ENCODE measurements around the gene CCL24. TPM values are rescaled to one million over a fixed set of nuclear protein-coding genes. Genes with fewer than 3 reads are reported as not detected.

CCL24 gene
- total RNA-seq, 1 donor from 2014 or later = 4.1 TPM

DNA sequence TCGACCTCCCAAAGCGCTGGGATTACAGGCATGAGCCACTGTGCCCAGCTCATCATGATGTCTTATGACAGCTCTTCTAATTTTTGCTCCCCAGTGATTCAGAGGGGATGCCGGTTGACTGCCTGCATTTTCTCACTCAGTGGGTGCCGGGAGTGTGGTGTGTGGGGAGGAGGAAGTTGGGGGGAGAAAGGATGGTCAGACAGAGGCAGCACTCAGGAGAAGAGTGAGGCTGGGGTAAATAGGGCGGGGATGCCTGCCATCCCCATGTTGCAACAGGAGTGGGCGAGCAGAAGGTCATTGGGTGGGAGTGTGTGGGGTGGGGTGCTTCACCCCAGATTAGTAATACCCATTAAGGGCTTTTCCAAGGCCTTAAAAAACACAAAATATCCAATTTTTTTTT, 3.5 kb upstream of the CCL24 start:
- intact Hi-C loops (cut with DNase I) = no loop called here
- H3K9me3 ChIP-seq = no peaks in the 10 kb centered on the region
- ATAC-seq (peak in 1 of 2 donors; percentile 29), DNase-seq (no peak)
- no peak overlapping the region for H3K4me3 ChIP-seq
- H3K36me3 ChIP-seq = no peaks in the 10 kb centered on the region
- no peaks in the 10 kb centered on the region for H3K27me3 ChIP-seq (ENCODE audit: low read depth)
- TF ChIP-seq, protein P1, sequence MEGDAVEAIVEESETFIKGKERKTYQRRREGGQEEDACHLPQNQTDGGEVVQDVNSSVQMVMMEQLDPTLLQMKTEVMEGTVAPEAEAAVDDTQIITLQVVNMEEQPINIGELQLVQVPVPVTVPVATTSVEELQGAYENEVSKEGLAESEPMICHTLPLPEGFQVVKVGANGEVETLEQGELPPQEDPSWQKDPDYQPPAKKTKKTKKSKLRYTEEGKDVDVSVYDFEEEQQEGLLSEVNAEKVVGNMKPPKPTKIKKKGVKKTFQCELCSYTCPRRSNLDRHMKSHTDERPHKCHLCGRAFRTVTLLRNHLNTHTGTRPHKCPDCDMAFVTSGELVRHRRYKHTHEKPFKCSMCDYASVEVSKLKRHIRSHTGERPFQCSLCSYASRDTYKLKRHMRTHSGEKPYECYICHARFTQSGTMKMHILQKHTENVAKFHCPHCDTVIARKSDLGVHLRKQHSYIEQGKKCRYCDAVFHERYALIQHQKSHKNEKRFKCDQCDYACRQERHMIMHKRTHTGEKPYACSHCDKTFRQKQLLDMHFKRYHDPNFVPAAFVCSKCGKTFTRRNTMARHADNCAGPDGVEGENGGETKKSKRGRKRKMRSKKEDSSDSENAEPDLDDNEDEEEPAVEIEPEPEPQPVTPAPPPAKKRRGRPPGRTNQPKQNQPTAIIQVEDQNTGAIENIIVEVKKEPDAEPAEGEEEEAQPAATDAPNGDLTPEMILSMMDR (IDR thresholded peaks at IDR 0.05) = no peak
- H3K27ac ChIP-seq = no peak overlapping the region
- no peaks in the 10 kb centered on the region for H3K4me1 ChIP-seq

DNA sequence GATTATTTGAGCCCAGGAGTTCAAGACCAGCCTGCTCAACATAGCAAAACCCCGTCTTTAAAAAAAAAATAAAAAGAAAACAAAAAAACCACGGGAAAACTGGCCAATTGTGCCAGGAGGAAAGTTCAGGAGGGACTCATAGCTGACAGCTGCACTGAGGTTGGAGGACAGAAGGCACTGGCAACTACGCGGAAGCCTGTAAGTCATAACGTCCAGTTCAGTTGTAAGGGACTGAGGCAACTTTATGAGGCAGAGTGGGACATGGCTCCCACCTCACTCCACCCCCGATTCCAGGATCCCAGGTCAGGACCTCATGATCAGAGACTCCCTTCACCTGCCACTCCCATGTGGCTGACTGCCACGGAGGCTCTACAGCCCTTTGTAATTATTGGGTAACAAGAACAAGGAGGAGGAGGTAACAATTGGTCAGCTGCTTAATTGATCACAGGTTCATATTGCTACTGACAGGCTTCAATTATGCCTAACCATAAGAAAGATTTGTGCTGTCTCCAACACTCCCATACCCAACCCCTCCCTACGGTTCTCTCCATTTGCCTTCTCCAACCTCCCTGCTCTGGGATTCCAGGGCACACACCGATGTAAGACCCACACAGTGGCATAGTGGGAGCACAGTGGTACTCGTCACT, 1.9 kb upstream of the CCL24 start:
- Histone ChIP-seq H3K4me1 (no peaks in the 10 kb centered on the region), H3K36me3 (no peaks in the 10 kb centered on the region), H3K9me3 (no peaks in the 10 kb centered on the region), H3K27me3 (ENCODE audit: low read depth) (no peaks in the 10 kb centered on the region), H3K4me3 (no peak overlapping the region), H3K27ac (no peak overlapping the region)
- ATAC-seq (no peak), DNase-seq (no peak)
- TF ChIP-seq, protein P1 (IDR thresholded peaks at IDR 0.05) = no peak
- intact Hi-C loops (cut with DNase I) = no loop called here

DNA sequence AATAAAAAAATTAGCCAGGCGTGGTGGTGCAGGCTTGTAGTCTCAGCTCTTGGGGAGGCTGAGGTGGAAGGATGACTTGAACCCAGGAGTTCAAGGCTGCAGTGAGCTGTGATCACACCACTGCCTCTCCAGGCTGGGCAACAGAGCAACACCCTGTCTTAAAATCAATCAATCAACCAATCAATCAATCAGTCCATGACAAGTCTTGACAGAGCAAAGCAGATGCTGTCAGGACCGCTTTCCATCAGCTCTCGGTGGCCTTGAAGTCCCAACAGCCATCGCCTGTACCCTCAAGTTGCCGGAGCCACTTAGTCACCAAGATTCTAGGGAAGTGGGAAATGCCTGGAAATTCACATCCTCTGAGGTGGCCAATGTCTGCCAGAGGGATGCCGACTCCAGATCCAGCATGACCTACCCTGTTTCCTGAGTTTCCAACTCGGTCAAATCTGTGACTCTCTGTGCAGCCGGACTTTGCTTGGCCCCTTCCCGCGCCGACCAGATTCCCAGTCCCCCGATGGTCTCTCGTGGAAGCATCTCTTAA, 871 bp upstream of the CCL24 start:
- TF ChIP-seq, protein P1 (IDR thresholded peaks at IDR 0.05) = no peak
- Histone ChIP-seq H3K27ac (no peak overlapping the region), H3K36me3 (no peaks in the 10 kb centered on the region), H3K4me3 (no peak overlapping the region), H3K4me1 (no peaks in the 10 kb centered on the region), H3K9me3 (no peaks in the 10 kb centered on the region), H3K27me3 (ENCODE audit: low read depth) (no peaks in the 10 kb centered on the region)
- intact Hi-C loops (cut with DNase I) = no loop called here
- DNase-seq = no peak
- ATAC-seq = no peak

DNA sequence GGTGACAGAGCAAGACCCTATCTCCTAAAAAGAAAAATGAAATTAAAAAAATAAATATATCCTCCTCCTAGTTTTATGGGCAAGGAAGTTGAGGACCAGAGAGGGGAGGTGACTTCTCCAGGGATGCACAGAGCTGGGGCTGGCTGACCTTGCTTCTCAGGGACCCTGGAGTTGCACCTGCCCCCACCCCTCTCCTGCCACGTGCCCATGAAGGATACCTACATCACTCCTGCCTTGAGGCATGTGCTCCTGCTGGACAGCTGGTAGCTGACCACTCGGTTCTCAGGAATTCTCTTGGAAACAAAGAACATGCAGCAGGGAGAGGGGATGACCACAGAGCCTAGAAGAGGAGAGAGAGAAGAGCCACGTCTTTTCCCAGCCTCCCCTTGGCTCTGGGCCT, 522 bp downstream of the CCL24 start:
- Histone ChIP-seq H3K27ac (no peak overlapping the region), H3K27me3 (ENCODE audit: low read depth) (no peaks in the 10 kb centered on the region), H3K4me3 (no peak overlapping the region), H3K9me3 (no peaks in the 10 kb centered on the region), H3K36me3 (no peaks in the 10 kb centered on the region), H3K4me1 (no peaks in the 10 kb centered on the region)
- TF ChIP-seq, protein P1 (IDR thresholded peaks at IDR 0.05) = no peak
- DNase-seq (no peak), ATAC-seq (no peak)
- intact Hi-C loops (cut with DNase I) = no loop called here

DNA sequence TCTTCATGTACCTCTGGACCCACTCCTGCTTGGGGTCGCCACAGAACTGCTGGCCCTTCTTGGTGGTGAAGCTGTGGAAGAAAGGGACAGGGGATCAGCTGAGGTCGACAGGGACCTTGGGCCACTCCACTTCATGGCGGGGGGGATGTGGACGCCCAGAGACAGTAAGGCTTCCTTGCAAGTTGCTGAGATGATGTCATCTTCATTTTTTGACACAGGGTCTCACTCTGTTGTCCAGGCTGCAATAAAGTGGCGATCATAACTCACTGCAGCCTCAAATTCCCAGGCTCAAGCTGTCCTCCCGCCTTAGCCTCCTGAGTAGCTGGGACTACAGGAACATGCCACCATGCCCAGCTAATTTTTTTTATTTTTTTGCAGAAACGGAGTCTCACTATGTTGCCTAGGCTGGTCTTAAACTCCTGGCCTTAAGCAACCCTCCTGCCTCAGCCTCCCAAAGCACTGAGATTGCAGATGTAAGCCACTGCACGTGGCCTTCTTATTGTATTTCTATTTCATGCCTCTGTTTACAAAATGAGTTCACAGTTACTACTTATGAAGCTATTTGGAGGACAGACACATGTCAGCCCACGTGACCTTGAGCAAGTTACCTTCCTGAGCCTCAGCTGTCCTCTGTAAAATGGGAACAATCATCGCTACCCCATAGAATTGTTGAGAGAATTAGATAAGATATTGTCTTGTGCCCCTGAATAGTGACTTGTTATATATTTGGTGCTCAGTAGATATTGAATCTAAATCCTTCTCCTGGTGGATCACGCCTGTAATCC, 1.5 kb downstream of the CCL24 start:
- intact Hi-C loops (cut with DNase I) = no loop called here
- no peak overlapping the region for H3K4me3 ChIP-seq
- H3K4me1 ChIP-seq = no peaks in the 10 kb centered on the region
- H3K27me3 ChIP-seq (ENCODE audit: low read depth) = no peaks in the 10 kb centered on the region
- H3K36me3 ChIP-seq = no peaks in the 10 kb centered on the region
- TF ChIP-seq, protein P1 (IDR thresholded peaks at IDR 0.05) = no peak
- ATAC-seq (no peak), DNase-seq (no peak)
- H3K9me3 ChIP-seq = peaks cover 9% of the 10 kb centered on the region
- no peak overlapping the region for H3K27ac ChIP-seq
